ENCODE data around the gene STMN3. TPM values are rescaled to one million over a fixed set of nuclear protein-coding genes. Genes with fewer than 3 reads are reported as not detected.

The STMN3 gene
- polyA plus RNA-seq, 1 experiment: 21.8 TPM

GRCh38 chr20:63648895-63649589 is 4.2 kb downstream of the STMN3 start:
- CTCF ChIA-PET: no interaction called here
- H3K4me3 ChIP-seq (ENCODE audit: low read depth, low read length): no peak overlapping the region
- H3K9me3 ChIP-seq (ENCODE audit: control insufficient read depth, insufficient read depth, low read length): no peaks in the 10 kb centered on the region; the same call in 1 of the 2 replicates
- no peak for TF ChIP-seq CTCF (IDR thresholded peaks at IDR 0.05; ENCODE audit: low read depth, low read length)
- POLR2A ChIA-PET: interaction anchor here (0.6 to 0.7 kb wide), 2 partner anchors 48 to 363 kb away, joined by 3 to 8 read pairs; no protein-coding TSS in a partner anchor
- H3K27ac ChIP-seq (ENCODE audit: low read depth, low read length): no peak overlapping the region
- no peaks in the 10 kb centered on the region for H3K27me3 ChIP-seq (ENCODE audit: control insufficient read depth, insufficient read depth, low read length)
- no peak for DNase-seq (ENCODE audit: low read depth, low spot score)

DNA sequence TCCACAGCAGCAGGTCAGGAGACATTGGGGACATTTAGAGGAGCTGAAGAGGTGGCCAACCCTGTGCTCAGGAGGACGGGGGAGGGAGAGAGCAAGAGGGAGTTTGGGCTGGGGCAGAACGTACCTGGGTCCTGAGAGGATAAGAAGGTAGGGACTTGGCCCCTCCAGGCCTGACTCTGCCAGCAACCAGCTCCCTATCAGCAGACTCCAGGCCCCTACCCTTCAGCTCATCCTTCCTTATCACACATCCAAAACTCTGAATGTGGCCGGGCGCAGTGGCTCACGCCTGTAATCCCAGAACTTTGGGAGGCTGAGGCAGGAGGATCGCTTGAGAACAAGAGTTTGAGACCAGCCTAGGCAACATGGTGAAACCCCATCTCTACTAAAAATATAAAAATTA is 5.0 kb downstream of the STMN3 start:
- no peaks in the 10 kb centered on the region; the same call in 1 of the 2 replicates for H3K9me3 ChIP-seq (ENCODE audit: control insufficient read depth, insufficient read depth, low read length)
- no peaks in the 10 kb centered on the region for H3K27me3 ChIP-seq (ENCODE audit: control insufficient read depth, insufficient read depth, low read length)
- ChIA-PET POLR2A (interaction anchor here (0.6 kb wide), 1 partner anchor 49 kb away, joined by 3 read pairs; no protein-coding TSS in a partner anchor), CTCF (interaction anchor here (0.8 kb wide), 1 partner anchor 110 kb away, joined by 3 read pairs; no protein-coding TSS in a partner anchor)
- H3K4me3 ChIP-seq (ENCODE audit: low read depth, low read length): no peak overlapping the region
- no peak overlapping the region for H3K27ac ChIP-seq (ENCODE audit: low read depth, low read length)
- TF ChIP-seq CTCF (IDR thresholded peaks at IDR 0.05; ENCODE audit: low read depth, low read length): no peak
- DNase-seq (ENCODE audit: low read depth, low spot score): no peak

DNA sequence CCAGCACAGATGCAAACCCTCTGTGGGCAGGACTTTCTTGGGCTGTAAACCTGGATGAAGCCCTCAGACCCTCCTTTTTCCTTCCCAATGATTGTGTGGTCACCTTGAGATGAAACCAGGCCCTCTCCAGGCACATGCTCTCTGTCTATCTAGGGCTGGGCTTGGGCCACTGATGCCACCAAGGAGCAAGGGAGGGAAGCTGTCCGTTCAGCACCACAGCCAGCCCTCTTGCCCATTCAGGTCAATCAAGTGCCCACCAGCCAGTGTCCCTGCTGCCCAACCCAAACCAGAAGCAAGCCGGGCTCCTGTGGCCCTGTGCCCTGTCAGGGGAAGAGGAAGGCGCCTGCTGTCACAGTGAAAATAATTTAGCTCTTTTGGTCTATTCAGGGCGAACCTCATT is 8.0 kb downstream of the STMN3 start:
- no peak for TF ChIP-seq CTCF (IDR thresholded peaks at IDR 0.05; ENCODE audit: low read depth, low read length)
- no peak overlapping the region for H3K27ac ChIP-seq (ENCODE audit: low read depth, low read length)
- H3K27me3 ChIP-seq (ENCODE audit: control insufficient read depth, insufficient read depth, low read length): no peaks in the 10 kb centered on the region
- no peak for DNase-seq (ENCODE audit: low read depth, low spot score)
- ChIA-PET POLR2A (no interaction called here), CTCF (interaction anchor here (0.6 kb wide), 1 partner anchor 107 kb away, joined by 3 read pairs; no protein-coding TSS in a partner anchor)
- no peak overlapping the region for H3K4me3 ChIP-seq (ENCODE audit: low read depth, low read length)
- H3K9me3 ChIP-seq (ENCODE audit: control insufficient read depth, insufficient read depth, low read length): no peaks in the 10 kb centered on the region; the same call in 1 of the 2 replicates

DNA sequence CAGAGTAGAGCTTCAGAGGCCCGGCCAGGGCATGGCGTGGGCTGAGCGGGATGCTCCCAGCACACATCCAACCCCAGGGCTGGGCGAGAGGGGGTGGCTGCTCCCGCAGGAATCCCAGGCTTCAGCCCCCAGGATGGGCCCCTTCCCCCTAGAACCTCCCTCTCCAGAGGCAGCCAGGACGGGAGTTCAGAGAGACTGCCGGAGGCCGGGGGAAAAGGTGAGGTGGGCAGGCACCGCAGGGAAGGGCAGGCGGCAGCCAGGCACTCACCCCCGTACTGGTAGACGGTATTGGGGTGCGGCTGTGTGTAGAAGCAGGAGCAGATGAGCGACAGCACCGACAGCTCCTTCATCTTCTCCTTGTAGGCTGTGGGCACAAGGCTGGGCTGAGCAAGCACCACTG is 9.3 kb downstream of the STMN3 start:
- no peak for TF ChIP-seq CTCF (IDR thresholded peaks at IDR 0.05; ENCODE audit: low read depth, low read length)
- H3K9me3 ChIP-seq (ENCODE audit: control insufficient read depth, insufficient read depth, low read length): no peaks in the 10 kb centered on the region; the same call in 1 of the 2 replicates
- H3K4me3 ChIP-seq (ENCODE audit: low read depth, low read length): no peak overlapping the region
- POLR2A ChIA-PET: no interaction called here
- H3K27me3 ChIP-seq (ENCODE audit: control insufficient read depth, insufficient read depth, low read length): no peaks in the 10 kb centered on the region
- no peak for DNase-seq (ENCODE audit: low read depth, low spot score)
- CTCF ChIA-PET: no interaction called here
- no peak overlapping the region for H3K27ac ChIP-seq (ENCODE audit: low read depth, low read length)

DNA sequence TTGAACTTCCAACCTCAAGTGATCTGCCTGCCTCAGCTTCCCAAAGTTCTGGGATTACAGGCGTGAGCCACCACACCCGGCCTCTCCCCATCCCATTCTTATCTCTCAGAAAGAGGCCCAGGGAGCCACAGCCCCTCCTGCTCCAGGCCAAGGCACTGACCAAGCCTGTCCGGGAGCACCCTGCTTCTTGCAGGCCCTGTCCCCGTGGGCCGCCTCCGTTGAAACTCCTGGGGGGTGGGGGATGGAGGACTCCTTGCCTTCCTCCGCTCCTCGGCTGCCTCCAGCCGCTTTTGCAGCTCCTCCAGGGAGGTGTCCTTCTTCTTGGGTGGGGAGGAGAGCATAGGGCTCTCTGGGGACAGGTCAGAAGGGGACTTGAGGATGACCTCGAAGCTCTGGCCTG is 9.7 kb downstream of the STMN3 start:
- Histone ChIP-seq H3K9me3 (ENCODE audit: control insufficient read depth, insufficient read depth, low read length) (no peaks in the 10 kb centered on the region; the same call in 1 of the 2 replicates), H3K27me3 (ENCODE audit: control insufficient read depth, insufficient read depth, low read length) (no peaks in the 10 kb centered on the region), H3K27ac (ENCODE audit: low read depth, low read length) (no peak overlapping the region), H3K4me3 (ENCODE audit: low read depth, low read length) (no peak overlapping the region)
- ChIA-PET CTCF (no interaction called here), POLR2A (no interaction called here)
- no peak for TF ChIP-seq CTCF (IDR thresholded peaks at IDR 0.05; ENCODE audit: low read depth, low read length)
- no peak for DNase-seq (ENCODE audit: low read depth, low spot score)
